ENCODE results near the gene FOXP1.

FOXP1 gene

DNA sequence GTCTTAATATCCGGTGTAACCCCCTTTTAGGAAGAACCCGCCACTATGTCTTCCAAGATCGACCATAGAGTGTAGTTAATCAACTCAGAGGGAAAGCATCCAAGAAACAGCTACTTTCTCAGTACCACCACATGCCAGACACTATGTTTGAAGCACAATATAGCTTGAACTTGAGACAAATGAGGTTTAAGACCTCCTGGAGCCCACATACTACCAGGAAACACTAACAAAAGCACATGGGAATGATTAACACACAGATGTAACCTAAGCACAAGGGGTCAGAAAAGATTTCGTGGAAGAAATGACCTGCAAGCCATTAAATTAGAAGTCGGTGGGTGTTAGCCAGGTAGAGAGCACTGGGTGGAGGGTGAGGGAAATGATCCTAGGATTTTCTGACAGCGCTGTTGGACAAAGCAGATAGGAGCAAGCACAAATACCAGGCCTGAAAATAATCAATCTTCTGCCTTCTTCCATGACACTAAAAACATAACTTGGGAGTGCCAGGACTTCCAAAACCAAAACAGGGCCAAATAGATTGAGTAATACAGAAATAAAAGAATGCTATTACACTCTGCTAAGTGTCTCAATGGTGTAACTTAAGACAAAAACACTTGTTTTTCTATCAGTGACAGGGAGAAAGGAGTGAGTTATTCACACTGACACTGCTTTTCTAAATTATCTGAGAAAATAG lies 213.7 kb downstream of the FOXP1 start:
- H3F3A ChIP-seq (ENCODE audit: insufficient read depth, low read length): no peaks in the 10 kb centered on the region
- H3K9ac ChIP-seq (ENCODE audit: low read length): no peak overlapping the region
- no peaks in the 10 kb centered on the region for H4K20me1 ChIP-seq (ENCODE audit: insufficient read depth, low read length)
- no peak overlapping the region for H3K4me3 ChIP-seq (ENCODE audit: low read depth, low read length, poor library complexity, severe bottlenecking)
- no peaks in the 10 kb centered on the region for H3K9me3 ChIP-seq (ENCODE audit: low read length)
- no peaks in the 10 kb centered on the region for H3K9me2 ChIP-seq (ENCODE audit: low read depth, low read length)
- no peaks in the 10 kb centered on the region for H3K27me3 ChIP-seq (ENCODE audit: insufficient read depth, low read length)
- H2AFZ ChIP-seq (ENCODE audit: low read length): no peak overlapping the region
- TF ChIP-seq, protein P1, sequence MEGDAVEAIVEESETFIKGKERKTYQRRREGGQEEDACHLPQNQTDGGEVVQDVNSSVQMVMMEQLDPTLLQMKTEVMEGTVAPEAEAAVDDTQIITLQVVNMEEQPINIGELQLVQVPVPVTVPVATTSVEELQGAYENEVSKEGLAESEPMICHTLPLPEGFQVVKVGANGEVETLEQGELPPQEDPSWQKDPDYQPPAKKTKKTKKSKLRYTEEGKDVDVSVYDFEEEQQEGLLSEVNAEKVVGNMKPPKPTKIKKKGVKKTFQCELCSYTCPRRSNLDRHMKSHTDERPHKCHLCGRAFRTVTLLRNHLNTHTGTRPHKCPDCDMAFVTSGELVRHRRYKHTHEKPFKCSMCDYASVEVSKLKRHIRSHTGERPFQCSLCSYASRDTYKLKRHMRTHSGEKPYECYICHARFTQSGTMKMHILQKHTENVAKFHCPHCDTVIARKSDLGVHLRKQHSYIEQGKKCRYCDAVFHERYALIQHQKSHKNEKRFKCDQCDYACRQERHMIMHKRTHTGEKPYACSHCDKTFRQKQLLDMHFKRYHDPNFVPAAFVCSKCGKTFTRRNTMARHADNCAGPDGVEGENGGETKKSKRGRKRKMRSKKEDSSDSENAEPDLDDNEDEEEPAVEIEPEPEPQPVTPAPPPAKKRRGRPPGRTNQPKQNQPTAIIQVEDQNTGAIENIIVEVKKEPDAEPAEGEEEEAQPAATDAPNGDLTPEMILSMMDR (IDR thresholded peaks at IDR 0.05; ENCODE audit: low read length): no peak
- TF ChIP-seq EZH2 (IDR thresholded peaks at IDR 0.05; ENCODE audit: borderline replicate concordance, low read length): no peak
- H3K79me2 ChIP-seq (ENCODE audit: insufficient read depth, low read length): peaks cover 37% of the 10 kb centered on the region
- no peak overlapping the region for H3K4me2 ChIP-seq (ENCODE audit: low read length)
- peaks cover 25% of the 10 kb centered on the region for H3K4me1 ChIP-seq (ENCODE audit: insufficient read depth, low read length, severe bottlenecking)
- no peaks in the 10 kb centered on the region for H3K36me3 ChIP-seq (ENCODE audit: insufficient read depth, low read length)
- H3K27ac ChIP-seq (ENCODE audit: low read depth, low read length, poor library complexity, severe bottlenecking): no peak overlapping the region

GRCh38 chr3:71366988-71367604 lies 216.4 kb downstream of the FOXP1 start:
- H3K27ac ChIP-seq (ENCODE audit: low read depth, low read length, poor library complexity, severe bottlenecking): no peak overlapping the region

GRCh38 chr3:71361334-71361890 lies 222.1 kb downstream of the FOXP1 start:
- no peak overlapping the region for H3K27ac ChIP-seq (ENCODE audit: low read depth, low read length, poor library complexity, severe bottlenecking)
- peaks cover 18% of the 10 kb centered on the region for H3K79me2 ChIP-seq (ENCODE audit: insufficient read depth, low read length)
- no peak overlapping the region for H2AFZ ChIP-seq (ENCODE audit: low read length)
- H3F3A ChIP-seq (ENCODE audit: insufficient read depth, low read length): no peaks in the 10 kb centered on the region
- peaks cover 23% of the 10 kb centered on the region; the same call in 1 of the 2 replicates for H3K36me3 ChIP-seq (ENCODE audit: insufficient read depth, low read length)
- H3K4me1 ChIP-seq (ENCODE audit: insufficient read depth, low read length, severe bottlenecking): peaks cover 42% of the 10 kb centered on the region
- H3K9ac ChIP-seq (ENCODE audit: low read length): no peak overlapping the region
- TF ChIP-seq, protein P1 (IDR thresholded peaks at IDR 0.05; ENCODE audit: low read length): no peak
- no peak for TF ChIP-seq EZH2 (IDR thresholded peaks at IDR 0.05; ENCODE audit: borderline replicate concordance, low read length)
- H3K9me2 ChIP-seq (ENCODE audit: low read depth, low read length): no peaks in the 10 kb centered on the region
- H3K4me3 ChIP-seq (ENCODE audit: low read depth, low read length, poor library complexity, severe bottlenecking): no peak overlapping the region
- H4K20me1 ChIP-seq (ENCODE audit: insufficient read depth, low read length): no peaks in the 10 kb centered on the region
- H3K4me2 ChIP-seq (ENCODE audit: low read length): peak overlapping the region; percentile 38; the same call in 1 of the 2 replicates
- no peaks in the 10 kb centered on the region for H3K9me3 ChIP-seq (ENCODE audit: low read length)
- H3K27me3 ChIP-seq (ENCODE audit: insufficient read depth, low read length): no peaks in the 10 kb centered on the region

More at GRCh38 chr3:71366988-71367604, 216.4 kb downstream of the FOXP1 start:
- Histone ChIP-seq H3K4me2 (ENCODE audit: low read length) (no peak overlapping the region), H3K9ac (ENCODE audit: low read length) (no peak overlapping the region), H3K9me3 (ENCODE audit: low read length) (no peaks in the 10 kb centered on the region), H2AFZ (ENCODE audit: low read length) (no peak overlapping the region), H3K27me3 (ENCODE audit: insufficient read depth, low read length) (no peaks in the 10 kb centered on the region), H4K20me1 (ENCODE audit: insufficient read depth, low read length) (no peaks in the 10 kb centered on the region), H3K9me2 (ENCODE audit: low read depth, low read length) (no peaks in the 10 kb centered on the region), H3K4me3 (ENCODE audit: low read depth, low read length, poor library complexity, severe bottlenecking) (no peak overlapping the region), H3K79me2 (ENCODE audit: insufficient read depth, low read length) (peaks cover 35% of the 10 kb centered on the region), H3K36me3 (ENCODE audit: insufficient read depth, low read length) (no peaks in the 10 kb centered on the region), H3F3A (ENCODE audit: insufficient read depth, low read length) (no peaks in the 10 kb centered on the region), H3K4me1 (ENCODE audit: insufficient read depth, low read length, severe bottlenecking) (peaks cover 15% of the 10 kb centered on the region)
- no peak for TF ChIP-seq EZH2 (IDR thresholded peaks at IDR 0.05; ENCODE audit: borderline replicate concordance, low read length)
- TF ChIP-seq, protein P1 (IDR thresholded peaks at IDR 0.05; ENCODE audit: low read length): no peak
